AG09319 (cell line): ENCODE data around the gene TNK2.

Experiments used
- DNase-seq: peaks from one replicate; pipeline ENCODE4 v3.0.0-alpha.2; 2010; ENCODE audit warnings: low read depth; ENCODE audit errors: extremely low read depth
- TF ChIP-seq, protein P1 (sequence below): IDR thresholded peaks from 2 replicates; pipeline ENCODE4 v1.5.1; 2011; ENCODE audit warnings: low read depth, mild to moderate bottlenecking, inconsistent platforms, low read length, moderate library complexity

The TNK2 gene

GRCh38 chr3:195878424-195879274 lies 29.7 kb downstream of the TNK2 start:
- TF ChIP-seq, protein P1, sequence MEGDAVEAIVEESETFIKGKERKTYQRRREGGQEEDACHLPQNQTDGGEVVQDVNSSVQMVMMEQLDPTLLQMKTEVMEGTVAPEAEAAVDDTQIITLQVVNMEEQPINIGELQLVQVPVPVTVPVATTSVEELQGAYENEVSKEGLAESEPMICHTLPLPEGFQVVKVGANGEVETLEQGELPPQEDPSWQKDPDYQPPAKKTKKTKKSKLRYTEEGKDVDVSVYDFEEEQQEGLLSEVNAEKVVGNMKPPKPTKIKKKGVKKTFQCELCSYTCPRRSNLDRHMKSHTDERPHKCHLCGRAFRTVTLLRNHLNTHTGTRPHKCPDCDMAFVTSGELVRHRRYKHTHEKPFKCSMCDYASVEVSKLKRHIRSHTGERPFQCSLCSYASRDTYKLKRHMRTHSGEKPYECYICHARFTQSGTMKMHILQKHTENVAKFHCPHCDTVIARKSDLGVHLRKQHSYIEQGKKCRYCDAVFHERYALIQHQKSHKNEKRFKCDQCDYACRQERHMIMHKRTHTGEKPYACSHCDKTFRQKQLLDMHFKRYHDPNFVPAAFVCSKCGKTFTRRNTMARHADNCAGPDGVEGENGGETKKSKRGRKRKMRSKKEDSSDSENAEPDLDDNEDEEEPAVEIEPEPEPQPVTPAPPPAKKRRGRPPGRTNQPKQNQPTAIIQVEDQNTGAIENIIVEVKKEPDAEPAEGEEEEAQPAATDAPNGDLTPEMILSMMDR = no peak
- DNase-seq = no peak

DNA sequence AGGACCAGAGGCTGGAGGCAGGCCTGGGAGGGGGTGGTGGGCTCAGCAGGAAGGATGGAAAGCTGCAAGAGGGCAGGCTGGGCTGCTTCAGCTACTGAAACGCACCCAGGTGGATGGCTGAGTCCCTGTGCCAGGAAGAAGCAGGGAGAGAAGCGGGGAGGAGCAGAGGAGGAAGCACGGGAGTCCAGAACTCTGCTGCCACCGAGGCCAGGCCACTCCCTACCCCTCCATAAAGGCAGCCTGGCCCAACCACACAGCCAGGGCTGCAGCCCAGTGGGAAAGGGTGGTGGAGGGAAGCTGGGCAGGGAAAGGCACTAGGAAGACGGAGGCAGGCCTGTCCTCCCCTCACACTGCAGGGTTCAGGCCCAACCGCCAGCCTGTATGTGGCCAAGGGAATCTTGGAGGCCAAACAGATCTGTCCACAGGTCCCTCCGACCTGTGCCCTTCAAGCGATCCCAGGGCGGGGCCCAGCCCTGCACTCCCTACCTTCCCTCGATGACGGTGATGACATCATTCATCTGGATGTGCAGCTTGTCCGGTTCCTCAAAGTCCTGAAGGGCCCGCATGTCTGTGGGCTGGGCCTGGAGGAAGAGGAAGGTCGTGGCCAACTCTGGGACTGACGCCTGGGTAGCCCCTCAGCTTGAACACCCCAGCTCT lies 30.5 kb downstream of the TNK2 start:
- TF ChIP-seq, protein P1 = no peak
- DNase-seq = no peak

DNA sequence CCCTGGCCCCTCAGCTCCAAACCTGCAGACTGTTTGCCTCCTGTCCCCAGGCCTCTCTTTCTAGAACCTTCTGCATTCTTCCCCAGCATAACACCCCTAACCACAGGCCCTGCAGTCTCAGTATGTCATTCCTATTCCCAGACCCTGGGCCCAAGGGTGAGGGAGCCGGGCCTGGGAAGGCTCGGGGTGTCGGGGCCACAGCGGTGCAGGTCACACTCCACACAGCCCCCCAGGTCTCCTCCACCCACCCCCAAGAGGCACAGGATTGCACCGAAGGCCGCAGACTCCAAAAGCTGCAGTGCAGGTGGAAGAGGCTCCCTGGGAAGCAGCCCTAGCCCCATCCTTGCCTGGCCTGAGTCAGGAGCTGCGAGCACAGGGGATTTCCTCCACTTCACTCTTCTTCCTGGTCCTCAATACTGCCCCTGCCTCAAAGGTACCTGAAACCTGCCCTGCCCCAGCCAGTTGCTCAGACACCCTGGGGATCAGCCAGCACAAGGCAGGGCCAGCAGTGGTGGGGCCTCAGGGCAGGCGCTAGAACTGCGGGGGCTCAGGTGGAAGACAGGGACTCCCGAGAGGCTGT lies 31.1 kb downstream of the TNK2 start:
- no peak for DNase-seq
- TF ChIP-seq, protein P1 = no peak

DNA sequence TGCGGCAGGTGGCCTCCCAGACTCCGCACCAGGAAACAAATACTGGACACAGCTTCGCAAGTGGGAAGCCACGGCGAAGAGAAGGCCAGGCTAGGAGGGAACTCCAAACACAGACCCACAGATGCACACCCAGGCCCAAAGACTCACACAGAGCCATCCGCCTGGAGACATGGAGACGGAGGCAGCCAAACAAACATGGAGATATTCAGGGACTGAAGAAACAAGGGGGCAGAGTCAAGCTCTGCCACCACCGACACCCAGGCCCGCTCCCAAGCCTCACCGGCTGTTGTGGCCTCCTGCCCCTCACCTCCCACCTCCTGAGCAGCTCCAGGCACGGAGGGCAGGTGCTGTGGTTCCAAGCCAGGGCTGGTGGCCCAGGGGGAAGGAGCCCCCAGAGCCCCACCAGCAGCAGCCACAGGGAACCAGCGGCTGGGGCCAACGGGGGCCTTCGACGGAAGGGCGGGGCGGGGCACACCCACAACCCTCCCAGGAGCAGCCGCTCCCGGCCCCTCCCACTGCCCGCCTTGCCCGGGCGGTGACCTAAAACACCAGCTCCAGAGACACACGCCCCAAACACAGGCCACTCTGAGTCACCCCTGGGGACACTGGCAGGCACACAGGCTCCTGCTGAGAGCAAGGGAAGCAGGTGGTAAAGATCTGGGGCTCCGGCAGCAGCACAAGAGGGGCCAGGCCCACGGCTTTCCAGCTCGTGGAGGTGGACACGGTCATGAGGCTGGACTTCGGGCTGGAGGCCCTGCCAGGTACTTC lies 31.9 kb downstream of the TNK2 start:
- DNase-seq = no peak
- TF ChIP-seq, protein P1 = no peak

DNA sequence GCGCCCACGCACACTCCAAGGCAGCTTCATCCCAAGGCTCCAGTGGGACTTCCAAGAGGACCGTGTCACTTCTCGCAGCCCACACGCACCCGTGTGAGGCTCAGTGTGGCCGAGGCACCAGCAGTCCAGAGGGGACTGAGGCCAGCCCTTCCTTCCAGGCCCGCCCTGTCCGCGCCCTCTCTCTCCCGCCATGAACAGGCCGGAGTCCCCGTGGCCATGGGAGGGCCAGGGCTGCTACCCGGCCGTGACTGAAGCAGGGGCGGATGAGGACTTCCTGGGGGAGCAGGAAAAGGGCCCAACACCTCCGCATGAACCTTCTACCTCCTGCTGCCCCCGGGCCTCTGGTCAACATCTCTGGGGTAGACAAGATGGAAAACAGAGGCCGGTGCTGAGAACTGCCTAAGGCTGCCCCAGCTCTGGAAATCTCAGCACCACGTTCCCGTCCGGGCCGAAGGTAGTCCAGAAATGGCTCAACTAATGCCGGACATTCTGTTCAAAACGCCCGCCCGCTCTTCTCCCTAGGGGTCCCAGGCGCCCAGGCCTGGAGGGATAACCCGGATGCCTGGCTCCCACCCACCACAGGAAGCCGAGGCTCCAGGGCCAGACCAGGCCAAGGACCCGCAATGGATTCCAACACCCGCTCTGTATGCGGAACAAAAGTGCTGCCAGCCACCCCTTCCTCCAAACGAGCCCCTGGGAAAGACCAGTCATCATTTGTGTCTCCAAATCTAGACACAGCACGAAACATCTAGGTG lies 32.7 kb downstream of the TNK2 start:
- TF ChIP-seq, protein P1 = no peak
- DNase-seq = no peak

GRCh38 chr3:195873971-195874370 lies 34.4 kb downstream of the TNK2 start:
- TF ChIP-seq, protein P1 = no peak
- DNase-seq = no peak
